Fibroblast of lung (primary cell): ENCODE data around the gene TEKT1. TPM values are rescaled to one million over a fixed set of nuclear protein-coding genes. Genes with fewer than 3 reads are reported as not detected.
A peak's percentile ranks its signal among the peaks of the same experiment; 100 is the strongest.

ENCODE experiments used
- DNase-seq, 2 donors: peaks; one replicate each; pipeline versions ENCODE4 v3.0.0 to v3.0.0-alpha.2; 2010; ENCODE audit warnings: low read depth in 2 of 2
- H2AFZ ChIP-seq: 2 replicates; pipeline ENCODE4 v1.5.1; 2012; ENCODE audit warnings: low read length, control low read depth, inconsistent platforms
- H3K27ac ChIP-seq: 2 replicates; pipeline ENCODE4 v1.5.1; 2011; ENCODE audit warnings: low read length, control low read depth; ENCODE audit not compliant: insufficient read depth
- H3K27me3 ChIP-seq: 2 replicates; pipeline ENCODE4 v1.5.1; 2011; ENCODE audit warnings: mild to moderate bottlenecking, low read length; ENCODE audit not compliant: control insufficient read depth, insufficient read depth
- H3K36me3 ChIP-seq: 2 replicates; pipeline ENCODE4 v1.5.1; 2011; ENCODE audit warnings: low read length; ENCODE audit not compliant: control insufficient read depth, insufficient read depth
- H3K4me1 ChIP-seq: 2 replicates; pipeline ENCODE4 v1.5.1; 2011; ENCODE audit warnings: low read length; ENCODE audit not compliant: control insufficient read depth, insufficient read depth; ENCODE audit errors: extremely low read depth
- H3K4me2 ChIP-seq: 2 replicates; pipeline ENCODE4 v1.5.1; 2011; ENCODE audit warnings: low read length, control low read depth; ENCODE audit not compliant: insufficient read depth; ENCODE audit errors: extremely low read depth
- H3K4me3 ChIP-seq, 4 experiments: fragments of 200-600 bp in 1 of 4; sonication (generic) in 1 of 4; replicated peaks in 1 of 4; 2 replicates each; pipeline ENCODE4 v1.5.1; 2011 to 2016; ENCODE audit warnings: low read length in 4 of 4, low read depth in 3 of 4, mild to moderate bottlenecking in 3 of 4, control low read depth in 2 of 4, inconsistent platforms in 1 of 4, mixed read lengths in 1 of 4; ENCODE audit not compliant: insufficient read depth in 1 of 4; ENCODE audit errors: control extremely low read depth in 1 of 4
- H3K79me2 ChIP-seq: 2 replicates; pipeline ENCODE4 v1.5.1; 2012; ENCODE audit warnings: mild to moderate bottlenecking, low read length, inconsistent platforms; ENCODE audit not compliant: control insufficient read depth, insufficient read depth
- H3K9ac ChIP-seq: 2 replicates; pipeline ENCODE4 v1.5.1; 2011; ENCODE audit warnings: mild to moderate bottlenecking, low read length, control low read depth; ENCODE audit not compliant: insufficient read depth
- H3K9me3 ChIP-seq: 2 replicates; pipeline ENCODE4 v1.5.1; 2012; ENCODE audit warnings: low read depth, low read length; ENCODE audit not compliant: control insufficient read depth, insufficient read depth
- H4K20me1 ChIP-seq: 2 replicates; pipeline ENCODE4 v1.5.1; 2011; ENCODE audit warnings: low read length; ENCODE audit not compliant: control insufficient read depth, insufficient read depth; ENCODE audit errors: extremely low read depth
- EZH2 ChIP-seq: IDR thresholded peaks from 2 replicates; pipeline ENCODE4 v1.5.1; 2012; ENCODE audit warnings: low read length, control low read depth, mild to moderate bottlenecking; ENCODE audit errors: missing control alignments
- polyA plus RNA-seq, 2 donors: library from polyadenylated mRNA; depleted of rRNA in 1 of 2; stranded (reverse) in 1 of 2; unstranded in 1 of 2; fragments of >200 nt; gene quantifications; 2 replicates each; pipeline ENCODE4 v1.2.1, GENCODE V29; 2011 to 2012; ENCODE audit warnings: missing spikeins in 1 of 2
- total RNA-seq: library from RNA; depleted of rRNA; stranded (reverse); fragments of >200 nt; gene quantifications from 2 replicates; pipeline ENCODE4 v1.2.1, GENCODE V29; 2014
- TF ChIP-seq, protein P1 (sequence below), 2 donors: IDR thresholded peaks in 1 of 2; conservative IDR thresholded peaks in 1 of 2; 1 replicate in 1 of 2; 2 replicates in 1 of 2; pipeline ENCODE4 v1.5.1; 2011 to 2012; ENCODE audit warnings: low read length in 2 of 2, control low read depth in 1 of 2, inconsistent platforms in 1 of 2, low read depth in 1 of 2, mild to moderate bottlenecking in 1 of 2

TEKT1 gene
- total and polyA plus RNA-seq, 2 donors (not counting 1 experiment from before 2014, with no cell fraction given), result not detected

- no peak overlapping the region for H3K4me2 ChIP-seq
- no peak overlapping the region for H3K27ac ChIP-seq
- H3K4me1 ChIP-seq, result no peaks in the 10 kb centered on the region
- no peak for DNase-seq
- no peaks in the 10 kb centered on the region for H3K27me3 ChIP-seq
- H3K79me2 ChIP-seq, result no peaks in the 10 kb centered on the region
- no peaks in the 10 kb centered on the region for H3K9me3 ChIP-seq
- no peak overlapping the region for H3K4me3 ChIP-seq
- no peaks in the 10 kb centered on the region for H3K36me3 ChIP-seq
- H3K9ac ChIP-seq, result no peak overlapping the region
- TF ChIP-seq, protein P1, sequence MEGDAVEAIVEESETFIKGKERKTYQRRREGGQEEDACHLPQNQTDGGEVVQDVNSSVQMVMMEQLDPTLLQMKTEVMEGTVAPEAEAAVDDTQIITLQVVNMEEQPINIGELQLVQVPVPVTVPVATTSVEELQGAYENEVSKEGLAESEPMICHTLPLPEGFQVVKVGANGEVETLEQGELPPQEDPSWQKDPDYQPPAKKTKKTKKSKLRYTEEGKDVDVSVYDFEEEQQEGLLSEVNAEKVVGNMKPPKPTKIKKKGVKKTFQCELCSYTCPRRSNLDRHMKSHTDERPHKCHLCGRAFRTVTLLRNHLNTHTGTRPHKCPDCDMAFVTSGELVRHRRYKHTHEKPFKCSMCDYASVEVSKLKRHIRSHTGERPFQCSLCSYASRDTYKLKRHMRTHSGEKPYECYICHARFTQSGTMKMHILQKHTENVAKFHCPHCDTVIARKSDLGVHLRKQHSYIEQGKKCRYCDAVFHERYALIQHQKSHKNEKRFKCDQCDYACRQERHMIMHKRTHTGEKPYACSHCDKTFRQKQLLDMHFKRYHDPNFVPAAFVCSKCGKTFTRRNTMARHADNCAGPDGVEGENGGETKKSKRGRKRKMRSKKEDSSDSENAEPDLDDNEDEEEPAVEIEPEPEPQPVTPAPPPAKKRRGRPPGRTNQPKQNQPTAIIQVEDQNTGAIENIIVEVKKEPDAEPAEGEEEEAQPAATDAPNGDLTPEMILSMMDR (conservative IDR thresholded peaks at IDR 0.05 in 1 of 2, IDR thresholded peaks at IDR 0.05 in 1 of 2; ENCODE audit: low read depth in 1 of 2, low read length in 2 of 2), result no peak
- no peak for TF ChIP-seq EZH2
- H2AFZ ChIP-seq, result no peak overlapping the region
- no peaks in the 10 kb centered on the region for H4K20me1 ChIP-seq
Measured at GRCh38 chr17:6789146-6789545, 42.4 kb downstream of the TEKT1 start.

DNA sequence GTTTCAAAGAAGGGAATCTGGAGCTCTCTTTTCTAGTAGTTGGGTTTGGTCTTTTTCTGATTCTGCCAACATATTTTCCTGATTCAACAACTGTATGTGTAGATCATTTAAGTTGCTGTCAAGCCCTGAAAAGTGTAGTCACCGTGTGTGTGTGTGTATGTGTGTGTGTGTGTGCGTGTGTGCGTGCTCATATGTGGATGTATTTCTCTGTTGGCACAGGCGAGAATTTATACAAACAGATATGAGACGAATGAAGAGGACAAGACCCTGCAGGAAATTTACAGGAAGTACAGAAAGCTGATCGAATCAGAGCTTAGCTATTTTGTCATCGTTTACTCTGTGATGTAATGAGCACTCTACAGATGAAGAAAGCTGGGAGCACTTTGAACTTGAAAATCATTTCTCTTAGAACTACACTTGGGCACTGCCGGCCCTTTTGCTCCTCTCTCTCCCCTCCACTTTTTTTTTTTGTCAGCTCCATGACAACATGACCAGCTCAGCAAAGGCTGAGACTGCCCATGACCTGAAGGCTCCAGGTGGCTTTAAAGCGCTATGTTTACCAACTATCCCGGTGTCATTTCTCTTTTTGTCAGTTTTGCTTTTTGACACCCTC, 44.3 kb downstream of the TEKT1 start:
- Histone ChIP-seq H3K4me3 (peak overlapping the region in 1 of 4 experiments; percentile 11), H3K9me3 (no peaks in the 10 kb centered on the region), H4K20me1 (no peaks in the 10 kb centered on the region), H3K27ac (no peak overlapping the region), H3K4me1 (no peaks in the 10 kb centered on the region), H3K9ac (no peak overlapping the region), H3K27me3 (no peaks in the 10 kb centered on the region), H2AFZ (no peak overlapping the region), H3K79me2 (no peaks in the 10 kb centered on the region), H3K36me3 (no peaks in the 10 kb centered on the region), H3K4me2 (peak overlapping the region; percentile 11)
- TF ChIP-seq, protein P1 (conservative IDR thresholded peaks at IDR 0.05 in 1 of 2, IDR thresholded peaks at IDR 0.05 in 1 of 2; ENCODE audit: low read depth in 1 of 2, low read length in 2 of 2), result no peak
- TF ChIP-seq EZH2, result no peak
- DNase-seq, result peak in 1 of 2 donors; percentile 9

DNA sequence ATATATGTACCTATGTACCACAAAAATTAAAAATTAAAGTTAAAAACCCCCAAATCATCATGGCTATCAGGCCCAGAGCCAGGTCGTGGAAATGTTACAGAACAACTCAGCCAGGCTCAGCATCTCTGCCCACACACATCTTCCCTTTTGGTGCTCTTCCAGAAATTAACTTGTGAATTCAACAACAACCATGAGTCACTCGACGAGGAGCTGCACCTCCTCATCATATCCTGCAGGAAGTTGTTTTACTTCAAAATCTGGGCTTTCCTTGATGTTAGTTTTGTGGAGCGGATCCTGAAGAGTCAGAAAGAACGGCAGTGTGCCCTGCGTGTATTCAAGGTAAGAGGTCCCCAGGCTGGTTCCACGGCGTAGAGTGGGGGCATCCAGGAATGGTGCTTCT, 44.9 kb downstream of the TEKT1 start:
- H3K4me1 ChIP-seq, result no peaks in the 10 kb centered on the region
- H3K79me2 ChIP-seq, result no peaks in the 10 kb centered on the region
- H3K27ac ChIP-seq, result no peak overlapping the region
- H3K9me3 ChIP-seq, result no peaks in the 10 kb centered on the region
- H3K27me3 ChIP-seq, result no peaks in the 10 kb centered on the region
- TF ChIP-seq, protein P1 (conservative IDR thresholded peaks at IDR 0.05 in 1 of 2, IDR thresholded peaks at IDR 0.05 in 1 of 2; ENCODE audit: low read depth in 1 of 2, low read length in 2 of 2), result no peak
- H2AFZ ChIP-seq, result no peak overlapping the region
- no peak overlapping the region for H3K9ac ChIP-seq
- H4K20me1 ChIP-seq, result no peaks in the 10 kb centered on the region
- H3K4me2 ChIP-seq, result peak overlapping the region; percentile 11
- peak; percentile 28 to 84 for DNase-seq
- peak overlapping the region in 1 of 4 experiments; percentile 11 for H3K4me3 ChIP-seq
- H3K36me3 ChIP-seq, result no peaks in the 10 kb centered on the region
